Measurements from ENCODE around the gene BEAN1. TPM values are rescaled to one million over a fixed set of nuclear protein-coding genes. Genes with fewer than 3 reads are reported as not detected.

BEAN1 gene
- total RNA-seq, 1 donor, result 0.36 TPM

- no peaks in the 10 kb centered on the region for H3K9me3 ChIP-seq (ENCODE audit: low read depth, low read length)
- H3K36me3 ChIP-seq (ENCODE audit: insufficient read depth, low read length), result no peaks in the 10 kb centered on the region
- no peak overlapping the region for H3K4me2 ChIP-seq (ENCODE audit: insufficient read depth, low read length)
- no peak overlapping the region for H2AFZ ChIP-seq (ENCODE audit: low read length)
- no peak overlapping the region for H3K4me3 ChIP-seq (ENCODE audit: insufficient read depth, low read length)
- TF ChIP-seq CTCF (IDR thresholded peaks at IDR 0.05; ENCODE audit: extremely low read depth, low read depth, low read length), result no peak
- peaks cover 7% of the 10 kb centered on the region for H3K4me1 ChIP-seq (ENCODE audit: insufficient read depth, low read length)
- no peaks in the 10 kb centered on the region for H3K27me3 ChIP-seq (ENCODE audit: insufficient read depth, low read length)
- no peaks in the 10 kb centered on the region for H3K79me2 ChIP-seq (ENCODE audit: insufficient read depth, low read length)
- no peak overlapping the region for H3K27ac ChIP-seq (ENCODE audit: low read depth, low read length)
- DNase-seq (ENCODE audit: insufficient read length, low spot score, missing footprints), result no peak
- H4K20me1 ChIP-seq (ENCODE audit: insufficient read depth, low read length), result no peaks in the 10 kb centered on the region
Measured at GRCh38 chr16:66387817-66388332, 39.2 kb upstream of the BEAN1 start.

- no peaks in the 10 kb centered on the region for H3K4me1 ChIP-seq (ENCODE audit: insufficient read depth, low read length)
- no peak overlapping the region for H2AFZ ChIP-seq (ENCODE audit: low read length)
- peaks cover 2% of the 10 kb centered on the region for H3K27me3 ChIP-seq (ENCODE audit: insufficient read depth, low read length)
- no peak overlapping the region for H3K27ac ChIP-seq (ENCODE audit: low read depth, low read length)
- no peak overlapping the region for H3K4me3 ChIP-seq (ENCODE audit: insufficient read depth, low read length)
- no peaks in the 10 kb centered on the region for H3K36me3 ChIP-seq (ENCODE audit: insufficient read depth, low read length)
- H3K4me2 ChIP-seq (ENCODE audit: insufficient read depth, low read length), result no peak overlapping the region
- TF ChIP-seq CTCF (IDR thresholded peaks at IDR 0.05; ENCODE audit: extremely low read depth, low read depth, low read length), result no peak
- no peak for DNase-seq (ENCODE audit: insufficient read length, low spot score, missing footprints)
- no peaks in the 10 kb centered on the region for H3K79me2 ChIP-seq (ENCODE audit: insufficient read depth, low read length)
- H4K20me1 ChIP-seq (ENCODE audit: insufficient read depth, low read length), result no peaks in the 10 kb centered on the region
- no peaks in the 10 kb centered on the region for H3K9me3 ChIP-seq (ENCODE audit: low read depth, low read length)
Measured at GRCh38 chr16:66388350-66389139, 38.5 kb upstream of the BEAN1 start.

- Histone ChIP-seq H2AFZ (ENCODE audit: low read length) (no peak overlapping the region), H3K27me3 (ENCODE audit: insufficient read depth, low read length) (peaks cover 5% of the 10 kb centered on the region), H3K36me3 (ENCODE audit: insufficient read depth, low read length) (no peaks in the 10 kb centered on the region), H3K4me2 (ENCODE audit: insufficient read depth, low read length) (no peak overlapping the region), H3K27ac (ENCODE audit: low read depth, low read length) (no peak overlapping the region), H3K4me3 (ENCODE audit: insufficient read depth, low read length) (no peak overlapping the region), H4K20me1 (ENCODE audit: insufficient read depth, low read length) (no peaks in the 10 kb centered on the region), H3K79me2 (ENCODE audit: insufficient read depth, low read length) (no peaks in the 10 kb centered on the region), H3K4me1 (ENCODE audit: insufficient read depth, low read length) (no peaks in the 10 kb centered on the region), H3K9me3 (ENCODE audit: low read depth, low read length) (no peaks in the 10 kb centered on the region)
- TF ChIP-seq CTCF (IDR thresholded peaks at IDR 0.05; ENCODE audit: extremely low read depth, low read depth, low read length), result no peak
- DNase-seq (ENCODE audit: insufficient read length, low spot score, missing footprints), result no peak
Measured at GRCh38 chr16:66389256-66390176, 37.6 kb upstream of the BEAN1 start.

All from osteoblast (primary cell).